ENCODE results near the gene STAB2. TPM values are rescaled to one million over a fixed set of nuclear protein-coding genes. Genes with fewer than 3 reads are reported as not detected.

STAB2 gene
- total RNA-seq, 6 experiments from 2014 or later, result 5.5 to 32.2 (median 18.5) TPM

DNA sequence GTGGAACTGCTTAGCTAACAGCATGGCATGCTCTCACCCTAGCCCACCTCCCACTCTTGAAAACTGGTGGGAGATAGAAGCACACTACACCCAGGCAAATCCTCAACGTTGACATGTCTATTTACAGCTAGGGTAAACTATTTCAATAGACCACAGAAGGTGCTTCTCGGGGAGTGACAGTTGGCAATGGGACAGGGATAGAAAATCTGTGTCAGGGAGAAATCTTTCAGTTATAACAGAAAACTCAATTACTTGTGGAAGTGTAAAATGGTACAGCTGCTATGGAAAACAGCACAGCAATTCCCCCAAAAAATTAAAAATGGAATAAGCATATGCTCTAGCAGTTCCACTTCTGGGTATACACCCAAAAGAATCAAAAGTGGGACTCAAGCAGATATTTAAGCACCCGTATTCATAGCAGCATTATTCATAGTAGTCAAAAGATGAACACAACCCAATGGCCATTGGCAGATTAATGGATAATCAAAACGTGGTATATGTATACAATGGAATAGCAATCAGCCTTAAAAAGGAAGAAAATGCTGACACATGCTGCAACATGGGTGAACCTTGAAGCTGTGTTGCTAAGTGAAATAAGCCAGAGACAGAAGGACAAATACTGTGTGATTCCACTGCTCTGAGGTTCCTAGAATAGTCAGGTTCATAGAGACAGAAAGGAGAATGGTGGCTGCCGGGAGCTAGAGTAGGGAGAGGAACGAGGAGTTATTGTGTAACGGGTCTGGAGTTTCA is 92.5 kb downstream of the STAB2 start:
- Histone ChIP-seq H3K4me3 (no peak overlapping the region), H3K4me1 (no peaks in the 10 kb centered on the region), H3K36me3 (no peaks in the 10 kb centered on the region), H3K9me3 (no peaks in the 10 kb centered on the region), H3K27ac (no peak overlapping the region), H3K27me3 (no peaks in the 10 kb centered on the region)
- DNase-seq, result no peak
- 56% methylated on average over 6 of the region's 7 CpGs for WGBS (ENCODE audit: insufficient coverage, low coverage, low lambda C conversion rate, missing lambda C conversion rate)
- no peak for TF ChIP-seq POLR2A (IDR thresholded peaks at IDR 0.05)
- intact Hi-C loops (cut with DNase I), result no loop called here
- no peak for ATAC-seq

GRCh38 chr12:103680591-103681141 is 93.6 kb downstream of the STAB2 start:
- no peaks in the 10 kb centered on the region for H3K36me3 ChIP-seq
- WGBS (ENCODE audit: insufficient coverage, low coverage, low lambda C conversion rate, missing lambda C conversion rate), result 64% methylated on average over 7 of the region's 7 CpGs
- intact Hi-C loops (cut with DNase I), result no loop called here
- H3K9me3 ChIP-seq, result no peaks in the 10 kb centered on the region
- no peak for TF ChIP-seq POLR2A (IDR thresholded peaks at IDR 0.05)
- TF ChIP-seq CTCF (IDR thresholded peaks at IDR 0.05), result no peak
- no peak for DNase-seq
- no peak overlapping the region for H3K4me3 ChIP-seq
- ATAC-seq, result peak in 1 of 4 donors; percentile 36
- no peaks in the 10 kb centered on the region for H3K27me3 ChIP-seq
- H3K4me1 ChIP-seq, result no peaks in the 10 kb centered on the region
- H3K27ac ChIP-seq, result no peak overlapping the region

- Histone ChIP-seq H3K4me3 (no peak overlapping the region), H3K9me3 (no peaks in the 10 kb centered on the region), H3K27ac (no peak overlapping the region), H3K36me3 (no peaks in the 10 kb centered on the region), H3K4me1 (no peaks in the 10 kb centered on the region), H3K27me3 (no peaks in the 10 kb centered on the region)
- intact Hi-C loops (cut with DNase I), result no loop called here
- WGBS (ENCODE audit: insufficient coverage, low coverage, low lambda C conversion rate, missing lambda C conversion rate), result 50% methylated on average over 6 of the region's 6 CpGs
- ATAC-seq (no peak), DNase-seq (no peak)
- TF ChIP-seq CTCF (IDR thresholded peaks at IDR 0.05) (no peak), POLR2A (IDR thresholded peaks at IDR 0.05) (no peak)
Measured at GRCh38 chr12:103686026-103686425, 99.0 kb downstream of the STAB2 start.

GRCh38 chr12:103687253-103687652 is 100.2 kb downstream of the STAB2 start:
- DNase-seq, result no peak
- no peak overlapping the region for H3K4me3 ChIP-seq
- no peaks in the 10 kb centered on the region for H3K36me3 ChIP-seq
- no peak for TF ChIP-seq POLR2A (IDR thresholded peaks at IDR 0.05)
- TF ChIP-seq CTCF (IDR thresholded peaks at IDR 0.05), result no peak
- WGBS (ENCODE audit: insufficient coverage, low coverage, low lambda C conversion rate, missing lambda C conversion rate), result 73% methylated on average over 2 of the region's 2 CpGs
- H3K27me3 ChIP-seq, result no peaks in the 10 kb centered on the region
- intact Hi-C loops (cut with DNase I), result no loop called here
- H3K4me1 ChIP-seq, result no peaks in the 10 kb centered on the region
- no peak overlapping the region for H3K27ac ChIP-seq
- no peaks in the 10 kb centered on the region for H3K9me3 ChIP-seq
- ATAC-seq, result no peak

- TF ChIP-seq POLR2A (IDR thresholded peaks at IDR 0.05) (no peak), CTCF (IDR thresholded peaks at IDR 0.05) (no peak)
- Histone ChIP-seq H3K36me3 (no peaks in the 10 kb centered on the region), H3K27me3 (no peaks in the 10 kb centered on the region), H3K4me3 (no peak overlapping the region), H3K27ac (no peak overlapping the region), H3K9me3 (no peaks in the 10 kb centered on the region), H3K4me1 (no peaks in the 10 kb centered on the region)
- DNase-seq, result no peak
- ATAC-seq, result no peak
- whole genome bisulfite sequencing (ENCODE audit: insufficient coverage, low coverage, low lambda C conversion rate, missing lambda C conversion rate), result 64% methylated on average over 4 of the region's 6 CpGs
- intact Hi-C loops (cut with DNase I), result no loop called here
Measured at GRCh38 chr12:103688376-103689063, 101.4 kb downstream of the STAB2 start.

All from right lobe of liver (tissue), 6 donors.